HG03139 (cell line): ENCODE measurements around the gene HOXB1.
"Not testable (repeated sequence)": the region's sequence is repeated elsewhere in the genome, so short reads cannot be mapped to it uniquely, and the experiment has no call there.

ENCODE experiments used
- ATAC-seq: cut with Tn5 transposase; IDR thresholded peaks from one replicate; pipeline ENCODE4 v1.9.1; 2021; ENCODE audit not compliant: unreplicated experiment

The HOXB1 gene

GRCh38 chr17:48499735-48500434, 30.9 kb downstream of the HOXB1 start:
- no peak for ATAC-seq

GRCh38 chr17:48499248-48499647, 31.6 kb downstream of the HOXB1 start:
- ATAC-seq, result no peak

GRCh38 chr17:48498164-48498850, 32.5 kb downstream of the HOXB1 start:
- ATAC-seq, result no peak

- ATAC-seq, result no peak
These were observed 33.7 kb downstream of the HOXB1 start for GRCh38 chr17:48497103-48497502.

GRCh38 chr17:48494335-48494734, 36.5 kb downstream of the HOXB1 start:
- no peak for ATAC-seq

- no peak for ATAC-seq
These were observed 38.2 kb downstream of the HOXB1 start for GRCh38 chr17:48492401-48493298.

- no peak for ATAC-seq
These were observed 39.1 kb downstream of the HOXB1 start for GRCh38 chr17:48491527-48492273.

GRCh38 chr17:48490451-48490892, 40.3 kb downstream of the HOXB1 start:
- no peak for ATAC-seq

GRCh38 chr17:48489781-48490180, 41.0 kb downstream of the HOXB1 start:
- no peak for ATAC-seq

GRCh38 chr17:48488548-48489106, 42.2 kb downstream of the HOXB1 start:
- no peak for ATAC-seq

- no peak for ATAC-seq
These were observed 43.6 kb downstream of the HOXB1 start for GRCh38 chr17:48487221-48487620.

- ATAC-seq, result no peak
These were observed 44.3 kb downstream of the HOXB1 start for GRCh38 chr17:48486557-48486956.

GRCh38 chr17:48484850-48485249, 46.0 kb downstream of the HOXB1 start:
- ATAC-seq, result no peak

GRCh38 chr17:48484256-48484655, 46.6 kb downstream of the HOXB1 start:
- ATAC-seq, result no peak

- ATAC-seq, result no peak
These were observed 47.2 kb downstream of the HOXB1 start for GRCh38 chr17:48483471-48484131.

GRCh38 chr17:48483004-48483403, 47.8 kb downstream of the HOXB1 start:
- ATAC-seq, result no peak

GRCh38 chr17:48482301-48482700, 48.5 kb downstream of the HOXB1 start:
- ATAC-seq, result not testable (repeated sequence)

- ATAC-seq, result no peak
These were observed 51.8 kb downstream of the HOXB1 start for GRCh38 chr17:48479014-48479402.
